ENCODE measurements around the gene IQCN.

The IQCN gene, protein sequence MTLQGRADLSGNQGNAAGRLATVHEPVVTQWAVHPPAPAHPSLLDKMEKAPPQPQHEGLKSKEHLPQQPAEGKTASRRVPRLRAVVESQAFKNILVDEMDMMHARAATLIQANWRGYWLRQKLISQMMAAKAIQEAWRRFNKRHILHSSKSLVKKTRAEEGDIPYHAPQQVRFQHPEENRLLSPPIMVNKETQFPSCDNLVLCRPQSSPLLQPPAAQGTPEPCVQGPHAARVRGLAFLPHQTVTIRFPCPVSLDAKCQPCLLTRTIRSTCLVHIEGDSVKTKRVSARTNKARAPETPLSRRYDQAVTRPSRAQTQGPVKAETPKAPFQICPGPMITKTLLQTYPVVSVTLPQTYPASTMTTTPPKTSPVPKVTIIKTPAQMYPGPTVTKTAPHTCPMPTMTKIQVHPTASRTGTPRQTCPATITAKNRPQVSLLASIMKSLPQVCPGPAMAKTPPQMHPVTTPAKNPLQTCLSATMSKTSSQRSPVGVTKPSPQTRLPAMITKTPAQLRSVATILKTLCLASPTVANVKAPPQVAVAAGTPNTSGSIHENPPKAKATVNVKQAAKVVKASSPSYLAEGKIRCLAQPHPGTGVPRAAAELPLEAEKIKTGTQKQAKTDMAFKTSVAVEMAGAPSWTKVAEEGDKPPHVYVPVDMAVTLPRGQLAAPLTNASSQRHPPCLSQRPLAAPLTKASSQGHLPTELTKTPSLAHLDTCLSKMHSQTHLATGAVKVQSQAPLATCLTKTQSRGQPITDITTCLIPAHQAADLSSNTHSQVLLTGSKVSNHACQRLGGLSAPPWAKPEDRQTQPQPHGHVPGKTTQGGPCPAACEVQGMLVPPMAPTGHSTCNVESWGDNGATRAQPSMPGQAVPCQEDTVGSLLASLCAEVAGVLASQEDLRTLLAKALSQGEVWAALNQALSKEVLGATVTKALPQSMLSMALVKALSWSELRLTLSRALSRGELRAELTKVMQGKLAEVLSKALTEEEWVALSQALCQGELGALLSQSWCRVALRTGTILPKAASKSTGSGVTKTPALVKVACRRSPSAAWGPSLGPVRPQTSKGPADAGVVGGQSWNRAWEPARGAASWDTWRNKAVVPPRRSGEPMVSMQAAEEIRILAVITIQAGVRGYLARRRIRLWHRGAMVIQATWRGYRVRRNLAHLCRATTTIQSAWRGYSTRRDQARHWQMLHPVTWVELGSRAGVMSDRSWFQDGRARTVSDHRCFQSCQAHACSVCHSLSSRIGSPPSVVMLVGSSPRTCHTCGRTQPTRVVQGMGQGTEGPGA (N-terminal part only)

DNA sequence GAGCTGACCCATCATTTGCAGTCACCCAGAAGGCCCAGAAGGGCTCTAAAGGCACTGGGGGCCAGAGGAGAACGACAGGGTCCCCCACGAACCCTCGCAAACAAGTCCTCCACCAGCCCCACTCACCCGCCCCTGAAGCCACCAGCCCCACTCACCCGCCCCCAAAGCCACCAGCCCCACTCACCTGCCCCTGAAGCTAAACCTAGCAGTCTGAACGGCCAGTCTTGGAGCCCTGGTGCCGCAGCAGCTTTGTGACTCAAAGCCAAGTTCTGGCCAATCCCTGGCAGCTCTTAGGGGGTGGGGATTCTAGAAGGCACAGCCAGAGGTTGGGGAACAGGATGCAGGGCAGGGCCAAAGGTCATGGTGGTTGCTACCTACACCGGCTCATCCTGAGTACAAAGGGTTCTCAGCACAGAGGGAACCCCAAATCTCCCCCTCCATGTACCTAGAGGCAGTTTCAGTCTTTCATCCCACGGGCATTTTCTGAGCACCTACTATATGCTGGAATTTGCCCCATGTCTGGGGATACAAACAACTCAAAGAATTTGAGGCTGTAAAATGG, at the start of gene IQCN:
TSS of gene IQCN (minus strand) at position 234 of the 562 bp plus-strand sequence. CDS start 4,974 bp downstream, outside the sequence.
- peak; percentile 61 for DNase-seq

DNA sequence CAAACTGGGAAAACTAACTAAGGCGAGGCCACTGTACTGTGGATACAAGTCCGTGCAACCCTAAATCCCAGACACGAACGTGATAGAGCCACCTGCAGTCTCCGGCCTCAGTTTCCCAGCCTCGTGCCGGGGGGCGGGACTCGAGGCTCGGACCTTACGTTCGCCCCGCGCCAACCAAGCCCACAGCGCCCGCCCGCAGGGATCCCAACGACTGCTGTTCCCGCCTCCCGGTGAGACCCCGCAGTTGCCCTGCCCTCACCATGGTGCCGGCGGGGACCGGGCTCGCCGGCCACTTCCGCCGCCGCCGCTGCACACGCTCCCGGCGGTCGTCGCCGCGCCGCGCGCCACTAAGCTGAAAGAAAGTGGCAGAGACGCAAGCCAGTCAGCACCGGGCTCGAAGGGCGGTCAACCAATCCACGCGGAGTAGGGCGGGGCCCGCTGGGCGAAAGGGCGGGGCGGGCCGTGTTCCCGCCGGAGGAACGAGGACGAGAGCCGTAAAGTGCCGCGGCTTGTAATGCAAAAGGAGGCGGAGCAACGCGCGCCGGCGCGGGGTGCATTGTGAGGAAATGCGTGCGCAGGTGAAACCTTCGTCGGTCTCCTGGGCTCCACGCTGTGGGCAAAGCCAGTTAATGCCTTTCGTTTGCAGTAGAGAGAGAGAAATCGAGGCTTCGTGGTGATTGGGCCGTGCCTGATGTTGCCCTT, 48.7 kb upstream of the IQCN start, which contains the start of gene LSM4:
TSS of gene LSM4 (minus strand) at position 318 of the 702 bp plus-strand sequence. CDS start at position 262, 56 bp downstream.
- DNase-seq, result peak; percentile 99

DNA sequence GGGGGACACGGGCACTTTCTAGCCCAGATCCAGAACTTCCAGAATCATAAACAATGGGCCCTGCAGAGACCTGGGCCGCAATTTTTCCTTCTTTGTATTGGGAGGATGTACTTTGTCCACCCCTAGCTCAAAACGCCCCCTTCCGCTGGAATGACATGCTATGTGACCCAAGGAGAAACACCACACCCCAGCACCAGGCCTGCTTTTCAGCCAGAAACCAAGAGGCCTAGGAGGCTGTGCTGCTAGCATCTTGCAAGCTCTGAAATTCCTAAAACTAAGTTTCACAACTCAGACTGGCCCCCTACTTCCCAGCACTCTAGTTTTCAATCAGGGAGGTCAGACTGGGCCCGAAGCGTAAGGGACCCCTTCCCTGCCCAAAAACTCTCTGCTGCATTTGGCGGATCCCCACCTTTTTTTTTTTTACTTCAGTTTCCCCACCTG, 48.1 kb upstream of the IQCN start:
- no peak for DNase-seq

GRCh38 chr19:18321734-18322102, 47.5 kb upstream of the IQCN start:
- DNase-seq, result no peak

DNA sequence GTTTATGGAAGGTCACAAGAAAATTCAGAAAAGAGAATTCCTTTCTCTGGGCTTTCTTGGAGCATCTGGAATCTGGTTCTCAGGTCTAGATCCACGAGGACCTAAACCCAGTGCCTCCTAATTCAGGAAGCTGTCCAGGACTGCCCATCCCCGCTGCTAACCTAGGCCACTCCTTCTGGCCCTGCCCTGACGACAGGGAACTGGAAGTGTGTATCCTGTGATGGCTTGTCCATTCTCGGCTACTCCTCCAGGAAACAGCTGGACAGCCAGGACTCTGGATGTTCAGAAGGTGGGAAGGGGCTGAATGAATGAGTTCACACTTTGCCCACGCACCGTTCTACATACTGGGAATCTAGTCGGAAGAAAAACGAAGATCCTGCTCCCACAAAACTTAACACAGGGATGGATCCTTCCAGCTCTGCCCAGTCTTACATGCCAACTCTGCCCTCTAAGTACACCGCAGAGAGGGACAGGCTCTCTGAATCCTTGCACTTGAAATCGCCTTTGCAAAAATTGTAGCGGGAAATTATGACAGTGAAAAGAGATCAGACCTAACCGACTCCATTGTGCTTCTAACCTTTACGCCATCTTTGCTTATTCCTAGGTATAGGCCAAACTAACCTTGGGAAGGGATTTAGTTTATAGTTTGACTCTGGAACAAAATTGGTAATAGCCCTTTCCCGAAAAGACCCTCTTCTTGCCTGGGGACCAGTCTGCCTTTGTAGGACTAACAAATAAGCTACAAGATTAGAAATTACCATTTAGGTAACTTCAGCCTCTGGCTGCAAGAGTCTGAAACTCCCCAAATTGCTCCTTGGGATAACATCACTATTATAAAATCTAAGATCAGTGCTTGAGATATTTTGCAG, 46.8 kb upstream of the IQCN start:
- no peak for DNase-seq

- DNase-seq, result no peak
These were observed 45.4 kb upstream of the IQCN start for GRCh38 chr19:18319591-18320135.

- DNase-seq, result peak; percentile 62
These were observed 43.9 kb upstream of the IQCN start for GRCh38 chr19:18317961-18318800.

DNA sequence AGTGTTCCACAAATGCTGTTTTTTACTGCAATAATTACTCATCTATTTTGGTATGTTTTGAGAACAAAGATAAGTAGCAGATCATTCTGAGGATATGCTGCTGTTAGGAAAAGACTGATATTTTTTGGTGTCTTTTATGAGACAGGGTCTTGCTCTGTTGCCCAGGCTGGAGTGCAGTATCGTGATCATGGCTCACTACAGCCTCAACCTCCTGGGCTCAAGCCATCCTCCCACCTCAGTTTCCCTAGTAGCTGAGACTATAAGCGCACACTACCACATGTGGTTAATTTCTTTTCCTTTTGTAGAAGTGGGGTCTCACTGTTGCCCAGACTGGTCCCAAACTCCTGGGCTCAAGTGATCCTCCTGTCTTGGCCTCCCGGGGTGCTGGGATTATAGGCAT, 39.1 kb upstream of the IQCN start:
- DNase-seq, result no peak

DNA sequence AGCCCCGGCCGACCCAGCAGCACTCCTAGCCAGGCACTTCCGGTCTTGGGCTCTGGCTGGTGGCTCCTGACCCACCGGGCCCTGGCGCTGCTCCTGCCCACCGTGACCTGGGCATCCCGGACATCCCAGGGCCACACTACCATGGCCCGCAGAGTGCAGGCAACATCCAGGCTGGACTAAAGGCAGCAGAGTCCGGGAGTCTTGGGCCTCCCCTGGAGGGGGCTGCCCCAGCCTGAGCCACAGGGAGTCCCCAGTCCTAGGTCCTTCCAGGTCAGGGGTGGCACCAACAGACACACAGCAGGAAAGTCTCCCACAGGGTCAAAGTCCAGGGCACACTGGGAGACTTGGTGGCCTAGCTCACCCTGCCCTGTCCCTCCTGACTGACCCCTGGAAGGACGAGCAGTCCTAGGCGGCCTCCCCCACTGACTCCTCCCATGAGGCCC, 37.9 kb upstream of the IQCN start:
- no peak for DNase-seq

DNA sequence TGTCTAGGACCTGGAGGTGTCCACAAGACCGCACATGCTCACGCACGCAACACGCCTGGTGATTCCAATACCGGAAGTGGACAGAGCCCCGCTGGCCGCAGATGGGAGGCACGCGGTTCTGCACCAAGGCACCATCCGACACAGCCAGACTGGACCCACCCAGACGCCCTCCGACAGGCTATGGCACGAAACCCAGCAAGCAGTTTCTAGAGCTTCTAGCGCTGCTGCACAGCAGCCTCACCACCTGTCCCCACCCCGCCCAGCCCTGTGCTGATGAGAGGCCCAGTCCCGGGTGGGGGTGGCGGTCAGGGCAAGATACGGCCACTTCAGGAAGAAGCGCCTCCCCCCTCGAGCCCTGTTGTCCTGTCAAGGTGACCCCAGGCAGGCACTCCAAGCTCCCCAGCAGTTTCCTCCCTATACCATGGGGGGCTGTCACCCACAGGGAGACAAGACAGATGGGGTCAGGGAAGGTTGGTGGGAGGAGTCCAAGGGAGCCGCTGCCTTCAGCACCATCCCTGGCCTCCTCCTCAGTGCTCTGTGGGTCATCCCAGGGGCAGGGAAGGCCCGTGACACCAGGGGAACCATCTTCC, 37.3 kb upstream of the IQCN start:
- DNase-seq, result no peak

GRCh38 chr19:18310966-18311365, 36.7 kb upstream of the IQCN start:
- DNase-seq, result no peak

GRCh38 chr19:18310118-18310909, 36.1 kb upstream of the IQCN start:
- DNase-seq, result no peak

DNA sequence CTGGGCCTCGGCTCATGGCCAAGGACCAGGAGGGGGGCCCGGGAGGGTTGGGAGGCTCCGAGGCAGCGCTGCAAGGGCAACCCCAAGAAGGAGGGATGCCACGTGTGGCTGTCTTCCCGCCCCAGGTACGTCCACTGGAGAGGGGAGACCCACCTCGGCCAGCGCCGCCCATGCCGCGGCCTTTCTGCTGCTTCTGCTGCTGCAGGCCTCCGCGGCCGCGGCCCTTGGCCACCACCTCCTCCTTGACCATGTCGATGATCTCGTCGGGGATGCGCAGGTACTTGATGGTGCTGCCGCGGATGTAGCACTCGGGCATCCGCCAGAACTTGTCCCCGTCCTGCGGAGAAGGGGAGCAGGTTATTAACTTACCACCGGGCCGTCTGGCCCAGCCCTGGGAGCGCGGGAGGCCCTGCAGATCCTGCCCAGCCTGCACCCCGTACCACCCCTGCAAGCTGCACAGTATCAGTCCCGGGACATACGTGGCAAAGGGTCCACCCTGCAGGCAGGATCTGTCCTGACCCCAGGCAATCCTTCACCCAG, 35.3 kb upstream of the IQCN start:
- DNase-seq, result no peak

DNA sequence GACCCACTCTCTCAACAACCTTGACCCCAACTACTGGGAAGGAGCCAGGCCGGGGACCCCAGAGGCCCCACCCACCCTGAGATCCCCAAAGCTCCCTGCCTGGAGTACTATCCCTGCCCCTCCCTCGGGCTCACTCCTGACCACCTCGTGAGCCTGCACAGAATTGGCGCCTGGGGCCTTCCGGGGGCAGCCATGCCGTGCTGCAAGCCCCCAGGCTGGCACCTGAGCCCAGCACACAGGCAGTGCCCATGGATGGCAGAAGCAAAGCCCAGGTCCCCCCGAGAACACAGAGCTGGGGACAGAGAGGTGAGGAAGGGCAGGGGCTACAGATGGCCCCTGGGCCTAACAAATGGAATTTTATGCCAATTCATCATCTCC, 34.7 kb upstream of the IQCN start:
- DNase-seq, result no peak

DNA sequence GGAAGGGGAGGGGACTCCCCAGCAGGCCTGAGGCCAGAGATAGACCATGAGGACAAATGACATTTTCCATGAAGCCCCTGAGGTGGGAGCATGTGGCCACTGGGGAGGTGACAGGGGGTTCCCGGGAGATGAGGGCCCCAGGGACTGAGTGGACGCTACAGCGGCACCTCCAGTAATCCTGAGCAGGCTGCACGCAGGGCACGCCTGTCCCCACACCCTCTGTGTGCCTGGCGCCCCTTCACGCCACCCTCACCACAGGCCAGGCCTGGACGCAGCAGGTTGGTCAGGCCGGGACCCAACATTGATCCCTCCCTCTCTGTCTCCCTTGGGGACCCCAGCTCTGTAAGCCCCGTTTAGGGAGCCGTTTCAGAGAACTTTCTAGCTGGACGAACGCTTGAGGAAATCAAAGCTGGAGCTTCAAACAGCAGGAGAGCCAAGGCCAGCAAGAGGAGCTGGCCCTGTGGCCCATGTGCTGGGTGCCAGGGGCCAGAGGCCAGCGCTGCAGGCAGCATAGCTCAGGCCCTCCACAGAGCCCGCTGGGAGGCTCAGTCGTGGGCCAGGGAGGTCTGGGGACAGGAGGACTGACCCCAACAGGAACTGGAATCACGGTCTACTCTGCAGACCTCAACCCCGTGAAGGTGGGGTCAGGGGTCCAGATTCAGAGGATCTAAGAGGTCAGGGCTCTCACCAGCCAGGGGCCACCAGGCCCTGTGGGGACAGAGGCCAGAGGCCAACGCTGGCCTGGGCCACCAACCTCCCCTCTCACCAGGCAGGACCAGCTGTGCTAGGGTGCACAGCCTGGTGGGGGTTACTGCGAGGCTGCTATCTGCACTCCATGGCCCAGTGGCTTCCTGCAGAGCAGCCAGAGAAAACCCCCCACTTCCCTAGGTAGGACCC, 34.0 kb upstream of the IQCN start:
- no peak for DNase-seq

- no peak for DNase-seq
These were observed 33.0 kb upstream of the IQCN start for GRCh38 chr19:18307271-18307681.

DNA sequence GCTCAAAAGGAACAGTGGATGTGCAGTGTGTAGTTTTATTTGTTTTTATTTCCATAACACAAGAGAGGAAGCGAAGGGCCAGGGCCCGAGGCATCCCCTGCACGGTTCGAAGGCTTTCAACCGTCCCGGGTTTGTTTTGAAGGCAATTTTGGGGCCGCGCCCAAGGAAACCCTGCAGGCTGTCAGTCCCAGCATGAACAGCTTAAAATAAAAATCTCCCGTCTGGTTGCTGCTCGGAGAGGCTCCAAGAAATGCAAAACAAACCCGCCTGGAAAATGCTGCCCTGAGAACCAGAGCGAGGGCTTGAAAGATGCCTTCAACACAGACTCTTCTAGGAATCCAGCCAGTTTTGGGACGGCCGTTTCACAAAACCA, 32.6 kb upstream of the IQCN start:
- DNase-seq, result peak; percentile 42

Measured in activated T-cell treated with anti-CD3 and anti-CD28 coated beads, Interleukin-2, amount 50 U/mL, for 1 hour (primary cell).